Stimulated activated naive CD4-positive, alpha-beta T cell treated with Interleukin-2 at 50 U/mL for 16 hours (primary cell): ENCODE data around the gene IQCN.
A peak's percentile ranks its signal among the peaks of the same experiment; 100 is the strongest.
"Not testable (repeated sequence)": the region's sequence is repeated elsewhere in the genome, so short reads cannot be mapped to it uniquely, and the experiment has no call there.

Experiments
- DNase-seq: peaks from one replicate; lab custom pipeline; 2025; lab: John Stamatoyannopoulos, UW

Gene IQCN

DNA sequence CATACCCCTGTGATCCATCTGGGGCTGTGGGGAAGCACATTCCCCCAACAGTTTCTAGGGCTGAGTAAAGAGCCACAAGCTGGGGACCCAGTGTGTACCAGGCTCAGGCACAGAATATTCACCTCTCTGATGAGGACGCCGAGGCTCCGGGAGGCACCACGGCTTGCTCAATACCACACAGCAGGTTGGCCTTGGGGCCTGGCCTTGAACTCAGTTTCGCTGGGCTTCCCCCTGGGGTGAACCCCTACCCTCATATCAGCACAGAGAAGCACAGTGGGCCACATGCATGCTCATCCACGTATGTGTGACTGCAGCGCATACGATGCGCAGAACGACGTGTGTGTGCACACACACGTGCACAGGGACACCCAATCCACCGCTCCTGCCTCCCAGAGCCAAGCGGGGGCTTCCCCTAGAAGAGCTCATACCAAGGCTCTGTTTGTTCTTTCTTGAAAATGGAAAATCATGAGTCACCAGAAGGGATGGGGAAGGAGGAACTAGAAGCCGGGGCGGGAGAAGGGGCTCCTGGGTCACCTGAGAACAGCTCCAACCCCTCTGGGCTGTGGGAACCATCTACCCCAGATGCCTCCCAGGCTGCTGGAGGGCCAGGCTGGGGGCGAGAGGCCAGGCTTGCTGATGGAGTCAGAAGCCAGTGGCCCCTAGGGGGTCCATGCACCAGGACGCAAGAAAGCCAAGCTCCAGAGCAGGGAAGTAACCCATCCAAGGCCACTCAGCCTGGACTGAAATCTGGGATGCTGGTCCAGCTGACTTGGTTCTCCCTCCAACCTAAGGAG is 43.1 kb downstream of the IQCN start:
- DNase-seq, result no peak

DNA sequence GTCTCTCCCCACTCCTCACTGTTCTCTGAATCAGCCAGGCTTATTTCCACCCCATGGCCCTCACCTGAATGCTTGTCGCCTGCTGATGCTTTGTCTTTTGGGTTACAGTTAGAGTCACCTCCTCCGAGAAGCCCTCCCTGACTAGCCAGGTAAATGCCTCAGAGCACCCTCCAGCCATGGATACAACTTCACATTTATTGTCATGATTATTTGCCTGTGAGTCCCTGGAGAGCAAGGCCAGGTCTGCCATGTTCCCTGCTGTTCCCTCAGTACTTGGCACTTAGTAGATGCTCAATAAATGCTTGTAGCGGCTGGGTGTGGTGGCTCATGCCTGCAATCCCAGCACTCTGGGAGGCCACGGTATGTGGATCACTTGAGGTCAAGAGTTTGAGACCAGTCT is 44.3 kb downstream of the IQCN start:
- no peak for DNase-seq

DNA sequence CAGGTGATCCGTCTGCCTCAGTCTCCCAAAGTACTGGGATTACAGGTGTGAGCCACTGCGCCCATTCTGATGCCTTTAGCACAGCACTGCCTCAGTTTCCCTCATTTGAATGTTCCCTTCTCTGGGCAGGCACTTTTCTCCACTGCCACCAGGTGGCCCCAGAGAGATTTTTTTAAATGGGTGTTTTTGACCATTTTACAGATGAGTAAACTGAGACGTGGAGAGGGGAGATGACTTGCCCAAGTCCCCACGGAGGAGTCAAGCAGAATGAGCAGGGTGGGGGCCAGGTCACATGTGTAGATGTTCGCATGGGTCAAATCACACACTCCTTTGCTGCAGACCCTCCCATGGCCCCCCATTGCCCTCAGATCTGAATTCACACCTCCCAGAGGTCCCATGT is 44.8 kb downstream of the IQCN start:
- no peak for DNase-seq

DNA sequence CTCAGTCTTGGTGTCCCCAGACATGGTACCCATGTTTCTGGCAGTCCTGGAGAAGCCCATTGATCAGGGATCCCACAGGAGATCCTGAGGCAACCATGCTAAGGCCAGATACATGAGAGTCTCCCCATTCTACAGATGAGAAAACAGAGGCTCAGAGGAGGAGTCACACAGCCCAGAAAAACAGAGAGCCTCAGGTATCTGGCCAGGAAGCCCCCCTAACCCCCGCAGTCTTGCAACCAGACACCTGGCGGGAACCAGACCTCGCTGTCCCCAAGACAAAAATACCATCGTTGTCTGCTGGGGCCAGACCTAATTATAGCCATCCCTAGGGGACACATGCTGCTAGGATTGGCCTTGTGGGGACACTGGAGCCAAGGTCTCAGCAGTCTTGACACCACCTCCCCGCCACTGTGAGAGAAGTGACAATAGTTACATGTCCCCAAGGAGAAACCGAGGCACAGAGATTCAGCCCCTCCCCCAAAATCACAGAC is 46.4 kb downstream of the IQCN start:
- no peak for DNase-seq

GRCh38 chr19:18226956-18227780 is 47.1 kb downstream of the IQCN start:
- DNase-seq, result no peak

DNA sequence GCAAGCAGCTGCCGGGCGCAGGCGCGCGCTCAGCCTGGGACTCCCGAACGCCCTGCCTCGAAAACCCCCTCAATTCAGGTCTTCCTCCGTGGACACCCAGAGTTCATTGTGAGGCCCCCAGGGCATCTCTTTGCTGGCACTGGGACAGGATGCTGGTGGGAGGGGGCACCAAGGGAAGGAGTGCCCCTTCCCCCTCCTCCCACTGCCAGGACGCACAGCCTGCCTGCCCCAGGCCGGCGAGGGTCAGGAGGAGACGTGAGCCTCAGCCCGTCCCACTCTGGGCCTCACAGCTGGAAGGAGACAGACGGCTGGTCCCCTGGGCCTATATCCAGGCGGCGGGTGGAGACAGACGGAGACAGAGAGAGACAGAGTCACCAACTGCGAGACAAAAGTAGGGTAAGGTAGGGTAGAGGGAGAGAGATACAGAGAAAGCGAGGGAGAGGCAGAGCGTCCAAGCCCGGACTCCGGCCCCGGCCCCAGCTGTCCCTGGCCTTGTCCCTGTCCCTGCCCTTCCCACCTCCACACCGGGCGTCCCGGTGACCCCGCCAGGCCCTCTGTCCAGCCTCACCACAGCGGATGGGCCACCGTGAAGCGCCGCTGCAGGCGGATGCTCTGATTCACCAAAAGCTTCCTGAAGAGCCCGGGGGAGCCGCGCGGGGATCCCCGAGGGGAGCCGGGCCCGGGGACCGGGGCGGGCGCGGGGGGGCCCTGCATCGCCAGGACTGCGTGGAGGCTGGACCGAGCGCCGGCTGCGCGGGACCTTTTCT is 48.4 kb downstream of the IQCN start, which contains the start of gene PDE4C:
TSS of gene PDE4C (minus strand) at position 737 of the 767 bp plus-strand sequence. CDS start at position 714, 23 bp downstream.
- DNase-seq, result no peak

DNA sequence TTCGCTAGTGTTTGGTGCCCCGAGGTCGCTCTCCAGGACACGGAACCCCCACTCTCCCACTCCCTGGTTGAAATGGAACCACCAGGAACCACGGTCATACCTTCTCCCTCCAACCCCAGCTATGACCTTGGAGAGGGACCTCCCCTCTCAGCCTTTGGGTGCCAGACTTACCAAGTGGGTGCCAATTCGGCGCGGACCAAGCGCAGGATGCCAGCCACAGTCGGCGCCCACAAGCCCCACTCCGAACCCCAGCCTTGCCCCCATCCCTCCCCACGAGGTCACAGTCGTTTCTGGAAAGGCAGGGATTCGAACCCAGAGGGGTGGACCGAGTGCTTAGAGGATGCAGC is 48.9 kb downstream of the IQCN start:
- DNase-seq, result no peak

DNA sequence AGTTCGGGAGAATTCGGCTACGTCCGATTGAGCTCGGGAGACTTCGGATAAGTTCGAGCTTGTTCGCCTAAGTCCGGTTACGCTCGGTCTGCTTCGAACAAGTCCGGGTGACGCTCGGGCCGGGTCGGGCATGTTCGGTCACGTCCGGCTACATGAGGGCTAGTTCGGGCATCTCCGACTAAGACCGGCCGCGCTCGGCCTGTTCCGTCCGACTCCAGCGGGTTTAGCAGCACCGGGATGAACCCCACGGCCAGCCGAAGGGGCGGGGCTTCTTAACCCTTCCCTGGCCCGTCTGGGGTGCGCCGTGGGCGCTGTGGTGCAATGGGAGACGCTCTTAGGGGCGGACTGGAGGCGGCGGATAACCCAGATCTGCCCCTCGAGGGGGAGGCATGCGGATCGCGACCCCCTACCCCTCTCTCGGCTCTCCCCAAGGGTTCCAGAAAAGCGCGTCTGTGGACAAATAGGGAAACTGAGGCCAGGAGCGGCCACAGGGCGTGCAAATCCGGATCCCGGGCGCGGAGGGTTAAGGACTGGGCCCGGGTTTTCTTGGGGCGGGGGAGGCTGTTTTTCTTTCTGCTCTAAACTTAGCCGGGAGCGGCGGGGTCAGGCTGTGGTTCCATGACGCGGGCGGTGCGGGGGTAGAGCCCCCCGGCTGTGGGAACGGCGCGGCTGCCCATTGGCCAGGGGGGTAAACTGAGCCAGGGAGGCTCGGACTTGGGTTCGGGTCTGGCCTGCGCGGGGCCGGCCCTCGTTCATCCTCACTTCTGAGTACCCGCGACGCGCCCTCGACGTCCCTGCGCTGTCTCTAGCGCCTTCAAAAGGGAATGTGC is 49.5 kb downstream of the IQCN start:
- peak; percentile 85 for DNase-seq

DNA sequence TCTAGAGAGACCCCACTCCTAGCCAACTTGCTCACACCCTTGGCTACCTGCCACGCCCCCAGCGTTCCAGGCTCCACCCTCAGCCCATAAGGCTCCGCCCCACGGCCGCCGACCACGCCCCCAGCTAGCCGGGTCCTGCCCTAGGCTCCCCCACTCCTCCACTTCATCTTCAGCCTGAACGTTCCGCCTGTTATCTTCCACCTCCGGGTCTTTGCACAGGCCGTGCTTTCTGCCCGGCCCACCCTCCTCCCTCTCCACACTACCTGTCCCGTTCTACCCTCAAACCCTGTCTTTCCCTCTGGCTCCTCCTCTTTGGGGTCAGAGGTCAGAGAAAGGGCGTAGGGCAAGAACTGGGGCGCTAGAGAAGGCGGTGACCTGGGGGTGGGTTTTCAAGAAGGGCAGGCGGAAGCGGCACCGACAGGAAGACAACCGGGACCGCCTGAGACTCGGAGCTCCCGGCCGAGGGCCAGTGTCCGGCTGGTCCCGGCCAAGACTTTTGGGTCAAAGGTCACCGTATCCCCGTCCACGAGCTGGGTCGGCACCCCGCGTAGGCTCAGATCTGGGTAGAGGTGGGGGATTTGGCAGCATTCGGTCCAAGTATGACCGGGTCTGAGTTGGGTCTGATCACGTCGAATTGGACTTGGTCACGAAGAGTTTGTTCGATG is 50.3 kb downstream of the IQCN start:
- no peak for DNase-seq

DNA sequence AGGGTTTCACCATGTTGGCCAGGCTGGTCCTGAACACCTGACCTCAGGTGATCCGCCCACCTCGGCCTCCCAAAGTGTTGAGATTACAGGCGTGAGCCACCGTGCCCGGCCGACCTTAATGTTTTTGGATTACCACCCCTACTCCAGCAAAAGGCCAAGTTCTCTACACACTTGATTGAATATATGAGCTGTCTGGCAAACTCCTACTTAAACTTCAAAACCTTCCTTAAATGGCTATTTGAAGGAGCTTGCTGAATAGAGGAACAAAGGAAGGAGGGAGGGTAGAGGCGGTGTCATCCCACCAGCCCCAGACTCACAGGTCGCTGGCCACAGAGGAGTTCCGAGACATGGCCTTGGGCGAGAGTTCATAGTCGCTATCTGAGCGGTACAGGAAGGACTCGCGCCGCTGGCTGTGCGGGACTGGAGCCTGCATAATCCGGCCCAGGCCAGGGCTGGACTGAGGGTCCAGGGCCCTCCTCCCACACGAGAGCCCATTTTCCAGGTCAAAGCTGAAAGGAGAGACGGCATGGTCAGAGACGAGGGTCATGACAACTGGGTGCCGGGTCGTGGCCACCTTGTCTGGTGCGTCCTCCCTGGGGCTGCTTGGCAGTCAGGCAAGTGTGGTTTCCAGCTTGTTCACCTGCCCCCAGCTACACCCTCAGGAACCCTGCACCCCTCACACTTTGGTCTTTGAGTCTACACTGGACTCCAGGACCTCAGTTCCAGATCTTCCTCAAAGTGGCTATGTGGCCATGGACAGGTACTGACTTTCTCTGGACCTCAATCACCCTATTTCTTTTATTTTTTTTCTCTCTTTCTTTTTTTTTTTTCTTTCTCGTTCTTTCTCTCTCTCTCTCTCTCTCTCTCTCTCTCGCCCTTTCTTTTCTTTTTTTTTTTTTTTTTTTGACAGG is 52.2 kb downstream of the IQCN start:
- DNase-seq, result no peak

GRCh38 chr19:18220632-18221275 is 53.5 kb downstream of the IQCN start:
- peak; percentile 8 for DNase-seq

GRCh38 chr19:18219911-18220631 is 54.2 kb downstream of the IQCN start:
- DNase-seq, result no peak

- no peak for DNase-seq
Measured at GRCh38 chr19:18218600-18218999, 55.7 kb downstream of the IQCN start.

DNA sequence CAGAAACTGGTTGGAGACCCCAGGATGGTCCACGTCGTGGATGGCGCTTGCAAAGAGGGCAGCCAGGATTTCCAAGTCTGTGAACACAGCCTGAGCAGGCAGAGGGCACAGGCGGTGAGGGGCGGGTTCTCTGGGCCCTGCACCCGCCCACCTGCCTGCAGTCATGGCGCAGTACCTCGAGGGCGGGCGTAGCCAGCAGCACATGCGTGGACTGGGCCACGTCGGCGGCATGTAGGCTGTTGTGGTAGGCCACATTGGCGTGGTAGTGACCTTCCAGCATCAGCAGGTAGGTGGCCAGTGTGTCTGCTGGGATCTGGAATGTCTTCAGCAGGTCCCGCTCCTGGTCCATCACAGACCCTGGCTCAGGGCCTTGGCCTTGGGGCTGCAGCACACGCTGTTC is 56.1 kb downstream of the IQCN start:
- DNase-seq, result no peak

DNA sequence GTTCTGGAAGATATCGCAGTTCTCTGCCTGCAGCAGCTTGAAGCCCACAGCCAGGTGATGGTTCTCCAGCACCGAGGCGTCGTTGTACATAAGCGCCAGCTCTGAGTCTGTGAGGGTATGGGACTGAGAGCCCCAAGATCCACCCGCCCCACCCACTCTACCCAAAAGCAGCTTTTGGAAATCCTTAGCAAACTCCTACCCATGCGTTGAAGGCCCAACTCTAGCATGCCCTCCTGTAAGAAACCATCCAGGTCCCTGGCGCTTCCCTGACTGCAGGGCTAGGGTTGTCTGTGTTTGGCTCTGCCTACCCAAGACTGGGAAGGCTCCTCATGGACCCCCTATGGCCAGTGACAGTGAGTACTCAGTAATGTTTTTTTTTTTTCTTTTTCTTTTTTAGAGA is 57.5 kb downstream of the IQCN start:
- no peak for DNase-seq

GRCh38 chr19:18214779-18215433 is 59.3 kb downstream of the IQCN start:
- DNase-seq, result no peak

DNA sequence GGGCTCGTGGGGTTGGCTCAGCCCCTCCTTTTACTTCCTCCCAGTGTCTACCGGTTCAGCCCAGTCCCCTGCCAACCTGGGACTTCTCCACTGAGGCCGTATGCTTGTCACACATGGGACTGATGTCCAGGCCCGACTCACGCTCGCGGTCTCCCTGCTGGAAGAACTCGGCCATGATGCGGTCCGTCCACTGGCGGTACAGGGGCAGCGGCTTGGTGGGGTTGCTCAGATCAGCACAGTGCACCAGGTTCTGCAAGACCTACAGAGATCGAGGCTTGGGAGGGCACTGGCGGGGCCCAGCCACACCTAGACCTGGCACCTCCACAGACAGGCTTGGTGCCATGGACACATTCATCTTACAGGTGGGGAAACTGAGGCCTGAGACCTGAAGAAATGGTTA is 62.6 kb downstream of the IQCN start:
- DNase-seq, result no peak

GRCh38 chr19:18209912-18210311 is 64.3 kb downstream of the IQCN start:
- DNase-seq, result not testable (repeated sequence)
